ENCODE data around the gene F10. TPM values are rescaled to one million over a fixed set of nuclear protein-coding genes. Genes with fewer than 3 reads are reported as not detected.

F10 gene
- total RNA-seq, 1 experiment from 2014 or later: not detected

DNA sequence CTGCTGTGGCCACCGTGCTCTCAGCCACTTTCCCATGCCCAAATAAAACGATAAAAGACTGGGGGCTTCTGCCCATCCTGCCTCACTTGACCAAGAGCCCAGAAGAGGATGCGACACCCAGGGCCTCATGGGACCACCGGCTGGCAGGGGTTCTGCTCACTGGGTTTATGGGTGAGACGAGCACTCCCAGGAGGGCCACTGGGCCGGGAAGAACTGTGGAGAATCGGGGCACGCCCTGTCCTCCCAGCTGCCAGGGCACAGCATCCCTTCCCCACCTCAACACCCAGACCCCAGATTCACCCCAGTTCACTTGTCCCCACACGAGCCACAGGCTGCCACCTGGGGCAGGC, 4.7 kb upstream of the F10 start:
- ATAC-seq (no peak), DNase-seq (no peak)
- Histone ChIP-seq H3F3A (ENCODE audit: low read length, unreplicated experiment) (no peaks in the 10 kb centered on the region), H4K20me1 (ENCODE audit: low read length) (no peaks in the 10 kb centered on the region), H2AFZ (ENCODE audit: low read length) (no peak overlapping the region), H3K79me2 (ENCODE audit: low read length) (no peaks in the 10 kb centered on the region), H3K36me3 (ENCODE audit: low read depth, low read length) (no peaks in the 10 kb centered on the region), H3K9me2 (replicated peaks; ENCODE audit: low read length) (no peaks in the 10 kb centered on the region), H3K4me3 (ENCODE audit: low read length) (no peak overlapping the region), H3K4me1 (ENCODE audit: insufficient read depth, low read length) (no peaks in the 10 kb centered on the region), H3K9me3 (ENCODE audit: low read length) (no peaks in the 10 kb centered on the region), H3K27me3 (ENCODE audit: low read length) (no peaks in the 10 kb centered on the region), H3K9ac (ENCODE audit: low read length) (no peak overlapping the region), H3K4me2 (ENCODE audit: low read length) (no peak overlapping the region), H3K27ac (ENCODE audit: low read length) (no peak overlapping the region)
- ChIA-PET POLR2A (ENCODE audit: unreplicated experiment) (no interaction called here), CTCF (no interaction called here)
- intact Hi-C loops (cut with micrococcal nuclease): no loop called here
- no TSS peak for BruUV-seq (replicated peaks)
- TF ChIP-seq, protein P1, sequence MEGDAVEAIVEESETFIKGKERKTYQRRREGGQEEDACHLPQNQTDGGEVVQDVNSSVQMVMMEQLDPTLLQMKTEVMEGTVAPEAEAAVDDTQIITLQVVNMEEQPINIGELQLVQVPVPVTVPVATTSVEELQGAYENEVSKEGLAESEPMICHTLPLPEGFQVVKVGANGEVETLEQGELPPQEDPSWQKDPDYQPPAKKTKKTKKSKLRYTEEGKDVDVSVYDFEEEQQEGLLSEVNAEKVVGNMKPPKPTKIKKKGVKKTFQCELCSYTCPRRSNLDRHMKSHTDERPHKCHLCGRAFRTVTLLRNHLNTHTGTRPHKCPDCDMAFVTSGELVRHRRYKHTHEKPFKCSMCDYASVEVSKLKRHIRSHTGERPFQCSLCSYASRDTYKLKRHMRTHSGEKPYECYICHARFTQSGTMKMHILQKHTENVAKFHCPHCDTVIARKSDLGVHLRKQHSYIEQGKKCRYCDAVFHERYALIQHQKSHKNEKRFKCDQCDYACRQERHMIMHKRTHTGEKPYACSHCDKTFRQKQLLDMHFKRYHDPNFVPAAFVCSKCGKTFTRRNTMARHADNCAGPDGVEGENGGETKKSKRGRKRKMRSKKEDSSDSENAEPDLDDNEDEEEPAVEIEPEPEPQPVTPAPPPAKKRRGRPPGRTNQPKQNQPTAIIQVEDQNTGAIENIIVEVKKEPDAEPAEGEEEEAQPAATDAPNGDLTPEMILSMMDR (conservative IDR thresholded peaks at IDR 0.05; ENCODE audit: low read depth, low read length): no peak
- TF ChIP-seq EZH2phosphoT487 (IDR thresholded peaks at IDR 0.05; ENCODE audit: borderline replicate concordance, low read length) (no peak), EZH2 (IDR thresholded peaks at IDR 0.05; ENCODE audit: low read length, unreplicated experiment) (no peak)

DNA sequence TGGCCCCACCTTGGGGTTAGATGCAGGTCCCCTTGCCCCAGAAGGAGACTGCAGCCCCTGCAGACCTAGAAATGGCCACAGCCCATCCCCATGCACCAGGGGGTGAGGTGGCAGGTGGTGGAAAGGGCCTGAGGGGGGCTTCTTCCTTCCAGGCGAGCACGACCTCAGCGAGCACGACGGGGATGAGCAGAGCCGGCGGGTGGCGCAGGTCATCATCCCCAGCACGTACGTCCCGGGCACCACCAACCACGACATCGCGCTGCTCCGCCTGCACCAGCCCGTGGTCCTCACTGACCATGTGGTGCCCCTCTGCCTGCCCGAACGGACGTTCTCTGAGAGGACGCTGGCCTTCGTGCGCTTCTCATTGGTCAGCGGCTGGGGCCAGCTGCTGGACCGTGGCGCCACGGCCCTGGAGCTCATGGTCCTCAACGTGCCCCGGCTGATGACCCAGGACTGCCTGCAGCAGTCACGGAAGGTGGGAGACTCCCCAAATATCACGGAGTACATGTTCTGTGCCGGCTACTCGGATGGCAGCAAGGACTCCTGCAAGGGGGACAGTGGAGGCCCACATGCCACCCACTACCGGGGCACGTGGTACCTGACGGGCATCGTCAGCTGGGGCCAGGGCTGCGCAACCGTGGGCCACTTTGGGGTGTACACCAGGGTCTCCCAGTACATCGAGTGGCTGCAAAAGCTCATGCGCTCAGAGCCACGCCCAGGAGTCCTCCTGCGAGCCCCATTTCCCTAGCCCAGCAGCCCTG, 4.2 kb upstream of the F10 start:
- POLR2A ChIA-PET (ENCODE audit: unreplicated experiment): no interaction called here

DNA sequence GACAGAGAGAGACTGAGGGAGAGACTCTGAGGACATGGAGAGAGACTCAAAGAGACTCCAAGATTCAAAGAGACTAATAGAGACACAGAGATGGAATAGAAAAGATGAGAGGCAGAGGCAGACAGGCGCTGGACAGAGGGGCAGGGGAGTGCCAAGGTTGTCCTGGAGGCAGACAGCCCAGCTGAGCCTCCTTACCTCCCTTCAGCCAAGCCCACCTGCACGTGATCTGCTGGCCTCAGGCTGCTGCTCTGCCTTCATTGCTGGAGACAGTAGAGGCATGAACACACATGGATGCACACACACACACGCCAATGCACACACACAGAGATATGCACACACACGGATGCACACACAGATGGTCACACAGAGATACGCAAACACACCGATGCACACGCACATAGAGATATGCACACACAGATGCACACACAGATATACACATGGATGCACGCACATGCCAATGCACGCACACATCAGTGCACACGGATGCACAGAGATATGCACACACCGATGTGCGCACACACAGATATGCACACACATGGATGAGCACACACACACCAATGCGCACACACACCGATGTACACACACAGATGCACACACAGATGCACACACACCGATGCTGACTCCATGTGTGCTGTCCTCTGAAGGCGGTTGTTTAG, 3.3 kb upstream of the F10 start:
- ChIA-PET POLR2A (ENCODE audit: unreplicated experiment) (no interaction called here), CTCF (no interaction called here)
- no peak for DNase-seq
- no peak for ATAC-seq
- Histone ChIP-seq H3K27me3 (ENCODE audit: low read length) (no peaks in the 10 kb centered on the region), H3K79me2 (ENCODE audit: low read length) (no peaks in the 10 kb centered on the region), H2AFZ (ENCODE audit: low read length) (no peak overlapping the region), H3K27ac (ENCODE audit: low read length) (no peak overlapping the region), H3K36me3 (ENCODE audit: low read depth, low read length) (no peaks in the 10 kb centered on the region), H3K4me3 (ENCODE audit: low read length) (no peak overlapping the region), H3F3A (ENCODE audit: low read length, unreplicated experiment) (no peaks in the 10 kb centered on the region), H3K4me1 (ENCODE audit: insufficient read depth, low read length) (no peaks in the 10 kb centered on the region), H3K9ac (ENCODE audit: low read length) (no peak overlapping the region), H3K9me3 (ENCODE audit: low read length) (no peaks in the 10 kb centered on the region), H3K9me2 (replicated peaks; ENCODE audit: low read length) (no peaks in the 10 kb centered on the region), H3K4me2 (ENCODE audit: low read length) (no peak overlapping the region), H4K20me1 (ENCODE audit: low read length) (no peaks in the 10 kb centered on the region)
- no TSS peak for BruUV-seq (replicated peaks)
- intact Hi-C loops (cut with micrococcal nuclease): no loop called here
- no peak for TF ChIP-seq EZH2phosphoT487 (IDR thresholded peaks at IDR 0.05; ENCODE audit: borderline replicate concordance, low read length)
- TF ChIP-seq, protein P1 (conservative IDR thresholded peaks at IDR 0.05; ENCODE audit: low read depth, low read length): no peak
- no peak for TF ChIP-seq EZH2 (IDR thresholded peaks at IDR 0.05; ENCODE audit: low read length, unreplicated experiment)

More for the DNA sequence above, 4.2 kb upstream of the F10 start:
- Histone ChIP-seq H3F3A (ENCODE audit: low read length, unreplicated experiment) (no peaks in the 10 kb centered on the region), H3K27ac (ENCODE audit: low read length) (no peak overlapping the region), H3K9me2 (replicated peaks; ENCODE audit: low read length) (no peaks in the 10 kb centered on the region), H3K9me3 (ENCODE audit: low read length) (no peaks in the 10 kb centered on the region), H3K4me3 (ENCODE audit: low read length) (no peak overlapping the region), H3K27me3 (ENCODE audit: low read length) (no peaks in the 10 kb centered on the region), H3K79me2 (ENCODE audit: low read length) (no peaks in the 10 kb centered on the region), H3K36me3 (ENCODE audit: low read depth, low read length) (no peaks in the 10 kb centered on the region), H3K4me2 (ENCODE audit: low read length) (no peak overlapping the region), H3K4me1 (ENCODE audit: insufficient read depth, low read length) (no peaks in the 10 kb centered on the region), H2AFZ (ENCODE audit: low read length) (no peak overlapping the region), H3K9ac (ENCODE audit: low read length) (no peak overlapping the region), H4K20me1 (ENCODE audit: low read length) (no peaks in the 10 kb centered on the region)
- ATAC-seq: no peak
- BruUV-seq (replicated peaks): no TSS peak
- CTCF ChIA-PET: no interaction called here
- intact Hi-C loops (cut with micrococcal nuclease): no loop called here
- DNase-seq: no peak
- TF ChIP-seq EZH2phosphoT487 (IDR thresholded peaks at IDR 0.05; ENCODE audit: borderline replicate concordance, low read length): no peak

Measured in PC-3 (cell line).